DND-41 (cell line): ENCODE measurements around the gene HOXA3.

ENCODE experiments used
- ATAC-seq: fragments of 200-7000 bp; cut with Tn5 transposase; 3 replicates; pipeline ENCODE4 v1.9.1; 2021; ENCODE audit warnings: low read depth; ENCODE audit not compliant: insufficient read depth
- DNase-seq: peaks from one replicate; pipeline ENCODE4 v3.0.0-alpha.2; 2020
- H2AFZ ChIP-seq: 2 replicates; pipeline ENCODE4 v1.6.0; 2012; ENCODE audit warnings: low read depth, low read length
- H3K27ac ChIP-seq: 2 replicates; pipeline ENCODE4 v1.5.1; 2012; ENCODE audit warnings: low read length, inconsistent platforms
- H3K27me3 ChIP-seq: fragments of 200-600 bp; sonication (generic); 2 replicates; pipeline ENCODE4 v1.6.0; 2012; ENCODE audit warnings: low read length, mild to moderate bottlenecking, inconsistent platforms; ENCODE audit not compliant: insufficient read depth, poor library complexity
- H3K36me3 ChIP-seq: 2 replicates; pipeline ENCODE4 v1.5.1; 2012; ENCODE audit warnings: low read length, inconsistent platforms; ENCODE audit not compliant: insufficient read depth
- H3K4me1 ChIP-seq: 2 replicates; pipeline ENCODE4 v1.5.1; 2012; ENCODE audit warnings: mild to moderate bottlenecking, low read length; ENCODE audit not compliant: insufficient read depth
- H3K4me2 ChIP-seq: 2 replicates; pipeline ENCODE4 v1.6.0; 2012; ENCODE audit warnings: mild to moderate bottlenecking, moderate library complexity, low read length, inconsistent platforms; ENCODE audit not compliant: insufficient read depth
- H3K4me3 ChIP-seq, 2 experiments: fragments of 200-600 bp in 1 of 2; shearing (Covaris generic) in 1 of 2; 2 replicates each; pipeline ENCODE4 v1.5.1; 2012 to 2016; ENCODE audit warnings: inconsistent platforms in 2 of 2, low read length in 2 of 2, mild to moderate bottlenecking in 2 of 2, low read depth in 1 of 2, moderate library complexity in 1 of 2
- H3K79me2 ChIP-seq: 2 replicates; pipeline ENCODE4 v1.6.0; 2012; ENCODE audit warnings: low read length, inconsistent platforms; ENCODE audit not compliant: insufficient read depth
- H3K9ac ChIP-seq: 2 replicates; pipeline ENCODE4 v1.6.0; 2012; ENCODE audit warnings: low read depth, mild to moderate bottlenecking, inconsistent platforms, low read length, moderate library complexity
- H3K9me3 ChIP-seq: 2 replicates; pipeline ENCODE4 v1.5.1; 2012; ENCODE audit warnings: low read length, moderate library complexity, mild to moderate bottlenecking, inconsistent platforms; ENCODE audit not compliant: insufficient read depth, severe bottlenecking
- H4K20me1 ChIP-seq: 2 replicates; pipeline ENCODE4 v1.6.0; 2012; ENCODE audit warnings: low read length; ENCODE audit not compliant: insufficient read depth
- EZH2 ChIP-seq: IDR thresholded peaks from 3 replicates; pipeline ENCODE4 v1.6.1; 2012; ENCODE audit warnings: borderline replicate concordance, low read depth, mild to moderate bottlenecking, moderate library complexity, low read length, inconsistent platforms; ENCODE audit not compliant: severe bottlenecking
- TF ChIP-seq, protein P1 (sequence below): IDR thresholded peaks from 2 replicates; pipeline ENCODE4 v1.5.1; 2012; ENCODE audit warnings: borderline replicate concordance, low read length, moderate library complexity, mild to moderate bottlenecking; ENCODE audit not compliant: poor library complexity, severe bottlenecking; ENCODE audit errors: extremely low read depth

HOXA3 gene

DNA sequence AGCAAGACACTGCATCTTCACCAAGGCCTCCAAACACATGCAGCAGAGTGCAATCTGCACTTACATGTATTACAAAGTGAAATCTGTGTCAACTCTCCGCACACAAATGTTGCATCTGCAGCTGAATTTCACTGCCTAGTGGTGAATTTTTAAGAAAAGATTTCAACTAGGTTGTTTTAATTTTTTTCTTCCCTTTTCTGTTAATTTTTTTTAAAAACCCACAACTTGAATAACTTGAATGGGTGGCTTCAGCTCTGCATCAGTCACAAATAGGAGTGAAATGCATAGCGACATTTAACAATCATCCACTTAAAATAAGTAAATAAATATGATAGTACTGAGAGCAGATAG lies 41.6 kb upstream of the HOXA3 start:
- H3K36me3 ChIP-seq: no peaks in the 10 kb centered on the region
- no peak for TF ChIP-seq EZH2
- TF ChIP-seq, protein P1, sequence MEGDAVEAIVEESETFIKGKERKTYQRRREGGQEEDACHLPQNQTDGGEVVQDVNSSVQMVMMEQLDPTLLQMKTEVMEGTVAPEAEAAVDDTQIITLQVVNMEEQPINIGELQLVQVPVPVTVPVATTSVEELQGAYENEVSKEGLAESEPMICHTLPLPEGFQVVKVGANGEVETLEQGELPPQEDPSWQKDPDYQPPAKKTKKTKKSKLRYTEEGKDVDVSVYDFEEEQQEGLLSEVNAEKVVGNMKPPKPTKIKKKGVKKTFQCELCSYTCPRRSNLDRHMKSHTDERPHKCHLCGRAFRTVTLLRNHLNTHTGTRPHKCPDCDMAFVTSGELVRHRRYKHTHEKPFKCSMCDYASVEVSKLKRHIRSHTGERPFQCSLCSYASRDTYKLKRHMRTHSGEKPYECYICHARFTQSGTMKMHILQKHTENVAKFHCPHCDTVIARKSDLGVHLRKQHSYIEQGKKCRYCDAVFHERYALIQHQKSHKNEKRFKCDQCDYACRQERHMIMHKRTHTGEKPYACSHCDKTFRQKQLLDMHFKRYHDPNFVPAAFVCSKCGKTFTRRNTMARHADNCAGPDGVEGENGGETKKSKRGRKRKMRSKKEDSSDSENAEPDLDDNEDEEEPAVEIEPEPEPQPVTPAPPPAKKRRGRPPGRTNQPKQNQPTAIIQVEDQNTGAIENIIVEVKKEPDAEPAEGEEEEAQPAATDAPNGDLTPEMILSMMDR: no peak
- no peaks in the 10 kb centered on the region for H3K79me2 ChIP-seq
- no peak overlapping the region for H3K9ac ChIP-seq
- peaks cover 20% of the 10 kb centered on the region for H3K4me1 ChIP-seq
- no peak for DNase-seq
- H3K27me3 ChIP-seq: peaks cover 12% of the 10 kb centered on the region
- H3K4me3 ChIP-seq: no peak overlapping the region
- no peaks in the 10 kb centered on the region for H4K20me1 ChIP-seq
- H3K4me2 ChIP-seq: no peak overlapping the region
- no peaks in the 10 kb centered on the region for H3K9me3 ChIP-seq
- ATAC-seq: no peak
- no peak overlapping the region for H2AFZ ChIP-seq
- H3K27ac ChIP-seq: no peak overlapping the region

DNA sequence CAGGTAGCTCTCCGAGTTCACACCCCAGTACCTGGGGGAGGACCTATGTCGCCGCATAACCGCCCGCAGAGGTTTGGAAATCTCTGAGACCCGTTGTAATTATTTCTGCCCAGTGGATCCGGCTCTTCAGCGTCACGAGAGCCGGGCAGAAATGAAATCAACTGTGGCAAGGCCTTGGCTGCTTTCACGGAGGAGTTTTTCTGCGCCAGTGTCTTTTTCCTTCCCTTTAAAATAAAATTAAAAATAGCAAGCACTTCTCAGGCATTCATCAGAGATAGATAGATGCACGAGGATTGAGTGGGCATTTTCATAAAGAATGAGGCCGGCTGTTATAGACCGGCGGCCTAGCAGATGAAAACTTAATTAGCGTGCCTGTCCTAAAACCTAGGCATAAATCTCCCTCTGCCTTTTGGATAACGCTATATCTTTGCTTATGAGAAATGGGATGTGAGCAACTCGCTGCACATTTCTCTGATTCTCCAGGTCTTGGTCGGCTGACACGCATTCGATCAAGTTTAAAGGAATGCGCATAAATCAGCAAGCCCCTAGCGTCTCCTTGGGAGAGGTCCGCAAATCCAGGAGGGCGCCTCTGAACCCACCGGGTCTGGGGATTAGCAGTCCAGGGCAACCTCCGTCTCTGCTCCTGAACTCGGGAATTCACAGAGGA lies 41.1 kb upstream of the HOXA3 start:
- Histone ChIP-seq H3K27me3 (peaks cover 12% of the 10 kb centered on the region), H3K4me1 (peaks cover 20% of the 10 kb centered on the region), H2AFZ (no peak overlapping the region), H3K36me3 (no peaks in the 10 kb centered on the region), H3K79me2 (no peaks in the 10 kb centered on the region), H3K4me2 (no peak overlapping the region), H4K20me1 (no peaks in the 10 kb centered on the region), H3K27ac (no peak overlapping the region), H3K9me3 (no peaks in the 10 kb centered on the region), H3K9ac (no peak overlapping the region), H3K4me3 (no peak overlapping the region)
- TF ChIP-seq, protein P1: no peak
- no peak for TF ChIP-seq EZH2
- no peak for ATAC-seq
- no peak for DNase-seq

DNA sequence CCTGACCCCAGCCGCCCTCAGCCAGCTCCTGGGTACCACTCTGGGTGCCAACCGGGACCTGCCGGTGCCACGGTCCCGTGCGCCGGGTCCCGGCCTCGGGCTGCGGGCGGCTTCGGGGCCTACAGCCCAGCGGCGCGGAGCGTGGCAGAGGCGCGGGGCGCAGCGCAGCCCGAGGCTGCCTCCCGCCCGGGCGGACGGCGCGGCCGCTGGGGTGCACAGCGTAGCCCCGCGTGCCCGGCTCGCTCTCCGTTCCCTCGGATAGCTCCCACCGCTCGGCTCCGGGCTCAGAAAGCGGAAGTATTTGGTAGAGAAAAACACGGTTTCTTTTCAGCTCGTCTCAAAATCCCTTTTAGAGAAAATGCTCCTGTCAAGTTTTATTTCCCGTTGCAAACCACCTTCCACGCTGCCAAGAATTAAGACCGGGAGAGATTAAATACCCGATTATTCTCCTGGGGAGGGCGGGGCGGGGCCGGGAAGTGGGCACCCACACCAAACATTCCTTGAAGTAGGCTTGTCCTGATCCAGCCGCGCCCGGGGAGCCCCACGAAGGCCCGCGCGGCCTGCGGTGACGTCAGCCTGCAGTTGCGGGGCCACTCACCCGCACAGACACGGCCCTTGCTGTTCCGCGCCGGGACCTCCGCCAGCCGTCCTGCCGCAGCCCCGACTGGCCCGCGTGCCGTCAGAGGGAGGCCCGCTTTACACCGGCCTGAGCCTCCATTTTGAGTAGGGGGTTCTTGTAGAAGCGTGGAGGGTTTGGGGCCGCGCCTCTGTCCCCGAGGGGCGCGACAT lies 40.4 kb upstream of the HOXA3 start:
- Histone ChIP-seq H3K27ac (no peak overlapping the region), H3K4me2 (no peak overlapping the region), H3K79me2 (no peaks in the 10 kb centered on the region), H2AFZ (no peak overlapping the region), H3K9ac (no peak overlapping the region), H4K20me1 (no peaks in the 10 kb centered on the region), H3K36me3 (no peaks in the 10 kb centered on the region), H3K4me3 (no peak overlapping the region), H3K27me3 (peaks cover 12% of the 10 kb centered on the region), H3K4me1 (peaks cover 21% of the 10 kb centered on the region), H3K9me3 (no peaks in the 10 kb centered on the region)
- no peak for ATAC-seq
- TF ChIP-seq, protein P1: no peak
- no peak for TF ChIP-seq EZH2
- DNase-seq: no peak
